Esophagus squamous epithelium (tissue), 4 donors: ENCODE measurements around the gene PAX8. TPM values are rescaled to one million over a fixed set of nuclear protein-coding genes. Genes with fewer than 3 reads are reported as not detected.

Source experiments
- total RNA-seq, 4 donors: library from RNA; depleted of rRNA; stranded (reverse); fragments of >200 nt; gene quantifications; one replicate each; pipeline ENCODE4 v1.1.0, GENCODE V29; 2016

Gene PAX8
- total RNA-seq, 4 donors from 2014 or later: 0.32 to 7.6 (median 2.7) TPM

Other genes starting within 250 kb of the PAX8 start
- gene IL36B, start 226.1 kb downstream of the PAX8 start, total RNA-seq: 1 to 10 TPM in 2 of 4 donors, not detected in 2; 1.5 to 1.7 TPM
- 10 to 100 TPM in 3 of 4 donors, 1 to 10 TPM in 1; 5.0 to 90.7 (median 28.9) TPM for gene IL36RN, start 219.7 kb downstream of the PAX8 start, total RNA-seq
- gene IL1F10, start 211.0 kb downstream of the PAX8 start, total RNA-seq: under 1 TPM in 1 of 4 donors, not detected in 3; 0.53 TPM
- gene IL1RN, start 151.3 kb downstream of the PAX8 start, total RNA-seq: 1,000 to 10,000 TPM in 2 of 4 donors, 100 to 1,000 TPM in 2; 594 to 1,539 (median 978) TPM
- gene PSD4, start 105.0 kb downstream of the PAX8 start, total RNA-seq: 10 to 100 TPM; 25.1 to 62.5 (median 50.2) TPM
- 10 to 100 TPM; 14.8 to 51.3 (median 31.9) TPM for gene ZNG1B, start 158.8 kb upstream of the PAX8 start, total RNA-seq
- under 1 TPM in 1 of 4 donors, not detected in 3; 0.19 TPM for gene FOXD4L1, start 219.7 kb upstream of the PAX8 start, total RNA-seq